ENCODE results near the gene NR2C2. TPM values are rescaled to one million over a fixed set of nuclear protein-coding genes. Genes with fewer than 3 reads are reported as not detected.

NR2C2 gene
- total RNA-seq, 1 donor: 34.0 TPM

DNA sequence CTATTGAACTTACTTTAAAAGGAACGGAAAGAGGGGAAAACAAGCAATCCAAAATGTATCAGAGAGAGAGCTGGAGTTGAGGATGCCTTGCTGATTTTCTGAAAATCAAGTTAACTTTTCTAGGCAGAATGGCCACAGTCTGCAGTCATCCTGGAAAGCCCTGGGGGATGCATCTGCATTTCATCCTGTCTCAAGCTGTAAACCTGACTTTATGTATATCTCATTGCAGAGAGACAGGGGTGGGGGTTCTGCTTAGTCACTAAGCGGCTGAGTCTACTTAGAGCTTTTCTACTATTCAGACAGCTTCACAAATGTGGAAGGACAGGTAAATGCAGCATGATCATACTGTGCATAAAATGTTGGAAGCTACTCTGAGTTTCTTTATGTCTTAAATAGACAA is 76.3 kb downstream of the NR2C2 start:
- no peak for DNase-seq (ENCODE audit: insufficient read length, low spot score, missing footprints)
- Histone ChIP-seq H3K27ac (ENCODE audit: low read depth, low read length) (no peak overlapping the region), H3K79me2 (ENCODE audit: insufficient read depth, low read length) (no peaks in the 10 kb centered on the region), H4K20me1 (ENCODE audit: insufficient read depth, low read length) (no peaks in the 10 kb centered on the region), H3K36me3 (ENCODE audit: insufficient read depth, low read length) (peaks cover 63% of the 10 kb centered on the region), H3K27me3 (ENCODE audit: insufficient read depth, low read length) (no peaks in the 10 kb centered on the region), H3K4me1 (ENCODE audit: insufficient read depth, low read length) (no peaks in the 10 kb centered on the region), H3K9me3 (ENCODE audit: low read depth, low read length) (no peaks in the 10 kb centered on the region), H3K4me2 (ENCODE audit: insufficient read depth, low read length) (no peak overlapping the region), H2AFZ (ENCODE audit: low read length) (no peak overlapping the region), H3K4me3 (ENCODE audit: insufficient read depth, low read length) (no peak overlapping the region)
- TF ChIP-seq, protein P1, sequence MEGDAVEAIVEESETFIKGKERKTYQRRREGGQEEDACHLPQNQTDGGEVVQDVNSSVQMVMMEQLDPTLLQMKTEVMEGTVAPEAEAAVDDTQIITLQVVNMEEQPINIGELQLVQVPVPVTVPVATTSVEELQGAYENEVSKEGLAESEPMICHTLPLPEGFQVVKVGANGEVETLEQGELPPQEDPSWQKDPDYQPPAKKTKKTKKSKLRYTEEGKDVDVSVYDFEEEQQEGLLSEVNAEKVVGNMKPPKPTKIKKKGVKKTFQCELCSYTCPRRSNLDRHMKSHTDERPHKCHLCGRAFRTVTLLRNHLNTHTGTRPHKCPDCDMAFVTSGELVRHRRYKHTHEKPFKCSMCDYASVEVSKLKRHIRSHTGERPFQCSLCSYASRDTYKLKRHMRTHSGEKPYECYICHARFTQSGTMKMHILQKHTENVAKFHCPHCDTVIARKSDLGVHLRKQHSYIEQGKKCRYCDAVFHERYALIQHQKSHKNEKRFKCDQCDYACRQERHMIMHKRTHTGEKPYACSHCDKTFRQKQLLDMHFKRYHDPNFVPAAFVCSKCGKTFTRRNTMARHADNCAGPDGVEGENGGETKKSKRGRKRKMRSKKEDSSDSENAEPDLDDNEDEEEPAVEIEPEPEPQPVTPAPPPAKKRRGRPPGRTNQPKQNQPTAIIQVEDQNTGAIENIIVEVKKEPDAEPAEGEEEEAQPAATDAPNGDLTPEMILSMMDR (IDR thresholded peaks at IDR 0.05; ENCODE audit: extremely low read depth, low read depth, low read length): no peak

DNA sequence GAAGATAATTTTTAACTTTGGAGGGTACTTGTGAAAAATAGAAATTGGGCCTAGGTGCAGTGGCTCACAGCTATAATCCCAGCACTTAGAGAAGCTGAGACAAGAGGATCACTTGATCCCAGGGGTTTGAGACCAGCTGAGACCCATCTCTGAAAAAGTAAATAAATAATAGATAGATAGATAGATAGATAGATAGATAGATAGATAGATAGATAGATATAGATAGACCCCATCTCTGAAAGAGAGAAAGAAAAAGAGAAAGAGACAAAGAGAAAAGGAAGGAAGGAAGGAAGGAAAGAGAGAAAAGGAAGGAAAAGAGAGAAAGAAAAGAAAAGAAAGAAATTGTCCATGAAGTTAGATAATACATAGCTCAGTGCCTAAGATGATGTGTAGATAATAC is 82.2 kb downstream of the NR2C2 start:
- Histone ChIP-seq H3K4me3 (ENCODE audit: insufficient read depth, low read length) (no peak overlapping the region), H3K79me2 (ENCODE audit: insufficient read depth, low read length) (no peaks in the 10 kb centered on the region), H4K20me1 (ENCODE audit: insufficient read depth, low read length) (peaks cover 4% of the 10 kb centered on the region), H3K27me3 (ENCODE audit: insufficient read depth, low read length) (no peaks in the 10 kb centered on the region), H2AFZ (ENCODE audit: low read length) (no peak overlapping the region), H3K27ac (ENCODE audit: low read depth, low read length) (no peak overlapping the region), H3K36me3 (ENCODE audit: insufficient read depth, low read length) (peaks cover 80% of the 10 kb centered on the region), H3K4me2 (ENCODE audit: insufficient read depth, low read length) (no peak overlapping the region), H3K4me1 (ENCODE audit: insufficient read depth, low read length) (no peaks in the 10 kb centered on the region), H3K9me3 (ENCODE audit: low read depth, low read length) (no peaks in the 10 kb centered on the region)
- DNase-seq (ENCODE audit: insufficient read length, low spot score, missing footprints): no peak
- TF ChIP-seq, protein P1 (IDR thresholded peaks at IDR 0.05; ENCODE audit: extremely low read depth, low read depth, low read length): no peak

DNA sequence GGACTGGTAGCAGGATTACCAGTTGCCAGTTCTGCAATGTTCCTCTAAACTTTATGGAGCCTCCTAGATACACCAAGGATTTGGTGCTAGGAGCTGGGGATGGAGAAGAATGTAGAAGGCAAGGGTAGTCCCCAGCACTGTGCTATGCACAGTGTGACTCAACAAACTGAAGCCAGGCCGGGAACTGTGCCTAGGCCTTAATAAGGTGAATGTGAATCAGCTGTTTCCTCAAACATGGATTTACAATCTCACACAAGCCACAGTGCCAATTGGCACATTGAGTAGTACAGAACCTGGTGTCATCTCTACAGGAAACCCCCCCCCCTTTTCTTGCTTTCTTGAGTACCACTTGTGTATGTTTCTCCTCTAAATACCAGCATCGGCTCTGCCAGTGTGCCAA is 85.3 kb downstream of the NR2C2 start:
- Histone ChIP-seq H3K27me3 (ENCODE audit: insufficient read depth, low read length) (no peaks in the 10 kb centered on the region), H4K20me1 (ENCODE audit: insufficient read depth, low read length) (peaks cover 4% of the 10 kb centered on the region), H3K36me3 (ENCODE audit: insufficient read depth, low read length) (peaks cover 76% of the 10 kb centered on the region), H3K9me3 (ENCODE audit: low read depth, low read length) (no peaks in the 10 kb centered on the region), H3K4me1 (ENCODE audit: insufficient read depth, low read length) (no peaks in the 10 kb centered on the region), H3K27ac (ENCODE audit: low read depth, low read length) (no peak overlapping the region), H3K79me2 (ENCODE audit: insufficient read depth, low read length) (no peaks in the 10 kb centered on the region), H2AFZ (ENCODE audit: low read length) (no peak overlapping the region), H3K4me2 (ENCODE audit: insufficient read depth, low read length) (no peak overlapping the region), H3K4me3 (ENCODE audit: insufficient read depth, low read length) (no peak overlapping the region)
- TF ChIP-seq, protein P1 (IDR thresholded peaks at IDR 0.05; ENCODE audit: extremely low read depth, low read depth, low read length): no peak
- DNase-seq (ENCODE audit: insufficient read length, low spot score, missing footprints): no peak

DNA sequence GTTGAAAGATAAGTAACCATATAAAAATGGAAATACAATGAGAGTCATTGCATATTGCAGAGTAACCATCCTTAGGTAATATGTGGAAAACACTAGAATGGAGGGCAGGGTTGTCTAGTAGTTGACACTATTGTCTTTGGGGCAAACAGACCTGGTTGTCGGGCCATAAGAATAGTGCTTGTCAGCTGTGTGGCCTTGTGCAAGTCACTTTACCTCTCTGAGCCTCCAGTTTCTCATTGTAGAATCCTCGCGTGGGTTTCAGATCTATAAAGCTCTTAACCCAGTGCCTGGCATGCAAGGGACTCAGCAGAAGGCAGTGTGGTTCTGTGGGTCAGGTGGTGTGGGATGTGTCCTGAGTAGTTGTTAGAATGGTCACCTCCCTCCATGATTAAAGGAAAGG is 85.7 kb downstream of the NR2C2 start:
- no peaks in the 10 kb centered on the region for H3K27me3 ChIP-seq (ENCODE audit: insufficient read depth, low read length)
- TF ChIP-seq, protein P1 (IDR thresholded peaks at IDR 0.05; ENCODE audit: extremely low read depth, low read depth, low read length): no peak
- no peak for DNase-seq (ENCODE audit: insufficient read length, low spot score, missing footprints)
- no peaks in the 10 kb centered on the region for H3K79me2 ChIP-seq (ENCODE audit: insufficient read depth, low read length)
- H3K4me3 ChIP-seq (ENCODE audit: insufficient read depth, low read length): no peak overlapping the region
- no peaks in the 10 kb centered on the region for H3K4me1 ChIP-seq (ENCODE audit: insufficient read depth, low read length)
- H3K36me3 ChIP-seq (ENCODE audit: insufficient read depth, low read length): peaks cover 76% of the 10 kb centered on the region
- H3K4me2 ChIP-seq (ENCODE audit: insufficient read depth, low read length): no peak overlapping the region
- H3K27ac ChIP-seq (ENCODE audit: low read depth, low read length): no peak overlapping the region
- no peaks in the 10 kb centered on the region for H3K9me3 ChIP-seq (ENCODE audit: low read depth, low read length)
- no peak overlapping the region for H2AFZ ChIP-seq (ENCODE audit: low read length)
- peaks cover 4% of the 10 kb centered on the region for H4K20me1 ChIP-seq (ENCODE audit: insufficient read depth, low read length)

Measured in osteoblast (primary cell).